GM23248 (cell line): Measurements from ENCODE around the gene CCL13.

Source experiments
- EZH2 ChIP-seq: fragments of 200-600 bp; sonication (generic); IDR thresholded peaks from 2 replicates; pipeline ENCODE4 v1.6.1; 2018; ENCODE audit warnings: antibody characterized with exemption, mild to moderate bottlenecking; ENCODE audit not compliant: insufficient read depth, poor library complexity, severe bottlenecking
- EZH2phosphoT487 ChIP-seq: fragments of 200-600 bp; sonication (generic); IDR thresholded peaks from 2 replicates; pipeline ENCODE4 v1.6.1; 2018; ENCODE audit warnings: antibody characterized with exemption, moderate library complexity, mild to moderate bottlenecking, low read depth; ENCODE audit not compliant: insufficient read depth

DNA sequence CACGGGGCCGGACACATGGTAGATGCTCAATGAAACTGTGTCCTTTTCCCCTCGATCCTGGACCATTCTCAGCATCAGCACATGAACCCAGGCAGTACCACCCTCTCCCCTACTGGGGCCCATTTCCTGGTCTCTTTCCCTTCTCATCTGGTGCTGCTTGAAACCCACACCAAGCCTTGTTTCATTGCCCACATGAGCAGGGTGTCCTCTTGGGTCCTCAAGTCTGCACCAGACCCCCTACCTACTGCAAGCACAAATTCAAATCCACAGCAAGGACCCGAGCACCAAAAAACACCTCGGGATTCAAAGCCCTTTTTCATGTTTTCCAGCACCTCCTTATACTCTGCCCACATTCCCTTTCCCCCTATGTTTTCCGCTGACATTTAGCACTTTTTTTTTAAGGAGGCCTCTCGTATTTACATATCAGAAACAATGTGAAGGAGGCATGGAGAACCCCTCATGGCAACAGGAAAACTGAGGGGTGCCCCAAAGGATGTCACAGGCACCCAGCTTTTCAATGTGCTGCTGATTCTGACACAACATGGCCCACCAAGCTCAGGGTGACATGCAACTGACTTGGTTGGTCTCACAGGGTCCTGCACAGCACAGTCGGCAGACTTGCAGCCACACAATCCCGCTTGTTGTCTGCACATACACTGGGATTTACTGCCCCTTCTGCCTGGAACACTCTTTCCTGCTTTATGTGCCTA lies 11.4 kb downstream of the CCL13 start:
- TF ChIP-seq EZH2phosphoT487 (no peak), EZH2 (no peak)
